ENCODE data around the gene C10orf67.

C10orf67 gene

GRCh38 chr10:23157691-23158369 lies 186.8 kb downstream of the C10orf67 start:
- peak; percentile 44 for DNase-seq

- no peak for DNase-seq
These were observed 187.3 kb downstream of the C10orf67 start for GRCh38 chr10:23157239-23157681.

- no peak for DNase-seq
These were observed 188.0 kb downstream of the C10orf67 start for GRCh38 chr10:23156447-23157150.

- no peak for DNase-seq
These were observed 189.4 kb downstream of the C10orf67 start for GRCh38 chr10:23155169-23155568.
